ENCODE results near the gene LY6G5B. TPM values are rescaled to one million over a fixed set of nuclear protein-coding genes. Genes with fewer than 3 reads are reported as not detected.

Gene LY6G5B
- total and polyA plus RNA-seq, 2 of the 4 experiments (the other 2 are of a cell fraction), result 2.2 to 13.6 TPM

- Histone ChIP-seq H3K56ac (ENCODE audit: extremely low read depth, insufficient read depth, low read length) (no peak overlapping the region), H3K23ac (ENCODE audit: low read depth, low read length) (peak overlapping the region; percentile 3; the same call in 1 of the 2 replicates), H3K4me2 (ENCODE audit: low read depth, low read length) (no peak overlapping the region), H2AK5ac (ENCODE audit: low read depth, low read length) (no peak overlapping the region), H3K14ac (replicated peaks; ENCODE audit: low read depth, low read length) (0 out of 2 replicates have a peak overlapping the region, but pooled peaks have one; percentile 17), H3K79me1 (ENCODE audit: low read depth in 1 of 2, low read length in 2 of 2) (peaks cover 25 to 50% of the 10 kb centered on the region in 2 experiments), H2BK20ac (ENCODE audit: low read depth, low read length) (no peak overlapping the region), H4K20me1 (ENCODE audit: insufficient read depth, low read length) (0 out of 2 replicates have a peak, but pooled peaks cover 11% of the 10 kb centered on the region), H3K4ac (ENCODE audit: low read depth, low read length) (no peak overlapping the region), H3K36me3 (ENCODE audit: control insufficient read depth, insufficient read depth, low read length) (peaks cover 39% of the 10 kb centered on the region), H3K27ac (ENCODE audit: insufficient read depth, low read length) (no peak overlapping the region), H3K4me3 (ENCODE audit: insufficient read depth, low read depth, low read length) (no peak overlapping the region), H2BK5ac (ENCODE audit: low read depth, low read length, poor library complexity, severe bottlenecking) (no peak overlapping the region), H3K9me3 (ENCODE audit: control insufficient read depth, insufficient read depth, low read length) (no peaks in the 10 kb centered on the region), H2AFZ (replicated peaks; ENCODE audit: low read length, poor library complexity) (no peak overlapping the region), H4K8ac (ENCODE audit: low read depth in 2 of 2, low read length in 2 of 2) (no peak overlapping the region), H3K18ac (ENCODE audit: low read depth, low read length) (no peak overlapping the region), H4K91ac (ENCODE audit: insufficient read depth, low read depth, low read length) (no peak overlapping the region), H3K9ac (ENCODE audit: low read depth, low read length) (no peak overlapping the region), H3K27me3 (ENCODE audit: control insufficient read depth, insufficient read depth, low read length) (no peaks in the 10 kb centered on the region), H2BK120ac (ENCODE audit: low read depth, low read length) (no peak overlapping the region), H2BK15ac (ENCODE audit: low read depth, low read length) (no peak overlapping the region), H3K4me1 (ENCODE audit: control insufficient read depth, insufficient read depth, low read length) (peaks cover 6% of the 10 kb centered on the region), H2AK9ac (replicated peaks; ENCODE audit: low read depth, low read length, poor library complexity) (peak overlapping the region; percentile 68), H3K9me1 (ENCODE audit: insufficient read depth, low read length) (peaks cover 10% of the 10 kb centered on the region), H4K5ac (ENCODE audit: low read depth, low read length) (no peak overlapping the region)
- in situ Hi-C loops (cut with MboI; ENCODE audit: low sequenced_read_pairs) (no loop called here), intact Hi-C loops (cut with micrococcal nuclease) (no loop called here), dilution Hi-C loops (cut with HindIII; ENCODE audit: low sequenced_read_pairs, unreplicated experiment) (no loop called here)
- no peak for ATAC-seq (ENCODE audit: low read depth)
- ChIA-PET CTCF (interaction anchor here (0.5 kb wide), 1 partner anchor 133 kb away, joined by 3 read pairs; no protein-coding TSS in a partner anchor), POLR2A (ENCODE audit: unreplicated experiment) (no interaction called here)
- no TSS peak for BruUV-seq (replicated peaks)
- peak; percentile 54 for DNase-seq
- TF ChIP-seq NFE2L2 (IDR thresholded peaks at IDR 0.05; ENCODE audit: low read depth, low read length) (no peak), POLR2A (IDR thresholded peaks at IDR 0.05; ENCODE audit: low read depth, low read length) (no peak), MAFK (IDR thresholded peaks at IDR 0.05; ENCODE audit: low read depth, low read length) (no peak), CTCF (conservative IDR thresholded peaks at IDR 0.05; ENCODE audit: low read depth, low read length) (no peak), CEBPB (IDR thresholded peaks at IDR 0.05; ENCODE audit: low read depth, low read length) (no peak), RFX5 (IDR thresholded peaks at IDR 0.05; ENCODE audit: low read depth, low read length) (no peak), RCOR1 (IDR thresholded peaks at IDR 0.05; ENCODE audit: insufficient replicate concordance, low read length) (no peak), BHLHE40 (IDR thresholded peaks at IDR 0.05; ENCODE audit: low read depth, low read length) (no peak), MAZ (IDR thresholded peaks at IDR 0.05; ENCODE audit: borderline replicate concordance, low read depth, low read length) (no peak), CHD1 (IDR thresholded peaks at IDR 0.05; ENCODE audit: low read depth, low read length) (no peak)
- no CpG with 5 or more reads among the region's 3 CpGs for WGBS, 2 experiments (ENCODE audit: extremely low coverage in 2 of 2, insufficient read length in 1 of 2)
These were observed 27.8 kb downstream of the LY6G5B start for GRCh38 chr6:31697555-31697954.

Measured in IMR-90 (cell line).